ENCODE measurements around the gene TPPP. TPM values are rescaled to one million over a fixed set of nuclear protein-coding genes. Genes with fewer than 3 reads are reported as not detected.

Gene TPPP
- total and polyA plus RNA-seq, 5 donors = 12.2 to 30.1 (median 18.7) TPM

DNA sequence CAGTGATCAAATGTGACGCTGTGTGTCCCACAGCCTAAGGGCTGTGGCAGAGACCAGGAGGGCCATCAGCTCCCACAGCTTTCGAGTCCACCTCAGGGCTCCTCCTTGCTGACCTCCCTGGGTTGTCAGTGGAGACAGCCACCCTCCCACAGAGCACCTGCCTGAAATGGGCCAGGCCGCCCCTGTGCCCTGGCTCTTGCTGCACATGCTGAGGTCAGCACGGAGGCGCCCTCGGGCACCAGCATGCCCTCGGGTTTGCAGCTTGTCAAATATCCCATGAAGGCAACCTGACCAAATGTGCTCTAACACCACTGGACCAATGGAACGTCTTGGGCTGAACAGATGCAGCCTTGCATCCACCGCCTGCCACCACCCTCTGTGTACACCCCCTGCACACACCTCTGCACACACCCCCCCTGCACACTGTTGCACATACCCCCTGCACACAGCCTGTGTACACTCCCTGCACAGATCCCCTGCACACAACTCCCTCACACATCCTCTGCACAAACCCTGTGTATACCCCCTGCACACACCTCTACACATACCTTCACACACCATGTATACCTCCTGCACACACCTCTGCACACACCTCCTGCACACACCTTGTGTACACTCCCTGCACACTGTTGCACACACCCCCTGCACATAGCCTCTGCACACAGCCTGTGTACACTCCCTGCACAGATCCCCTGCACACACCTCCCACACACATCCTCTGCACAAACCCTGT is 83.0 kb downstream of the TPPP start:
- H3K27ac ChIP-seq (ENCODE audit: low read length) = no peak overlapping the region
- 87% methylated on average over 9 of the region's 9 CpGs for WGBS
- ATAC-seq = no peak
- no peaks in the 10 kb centered on the region for H3K4me1 ChIP-seq (ENCODE audit: control insufficient read depth, insufficient read depth, low read length)
- H3K4me3 ChIP-seq (ENCODE audit: low read length) = no peak overlapping the region
- intact Hi-C loops (cut with DNase I) = no loop called here
- H3K9me3 ChIP-seq (ENCODE audit: control insufficient read depth, low read length) = no peaks in the 10 kb centered on the region
- peak in 1 of 3 donors; percentile 44 for DNase-seq
- H3K27me3 ChIP-seq (ENCODE audit: control insufficient read depth, insufficient read depth) = no peaks in the 10 kb centered on the region

Other genes starting within 250 kb of the TPPP start
- gene SLC9A3, start 168.9 kb downstream of the TPPP start, total RNA-seq = 1 to 10 TPM in 2 of 4 donors, under 1 TPM in 2; 0.94 to 1.1 (median 0.99) TPM
- 1.1 TPM for gene SLC9A3, start 168.9 kb downstream of the TPPP start, polyA plus RNA-seq
- gene CEP72, start 81.0 kb downstream of the TPPP start, total RNA-seq = 1 to 10 TPM; 1.2 to 3.4 (median 2.2) TPM
- gene CEP72, start 81.0 kb downstream of the TPPP start, polyA plus RNA-seq = 1.1 TPM
- 10 to 100 TPM; 17.0 to 49.2 (median 24.1) TPM for gene ZDHHC11B, start 91.4 kb upstream of the TPPP start, total RNA-seq
- gene ZDHHC11B, start 91.4 kb upstream of the TPPP start, polyA plus RNA-seq = 6.6 TPM
- gene ZDHHC11, start 157.6 kb upstream of the TPPP start, total RNA-seq = 10 to 100 TPM; 19.3 to 66.1 (median 37.4) TPM
- 5.8 TPM for gene ZDHHC11, start 157.6 kb upstream of the TPPP start, polyA plus RNA-seq
- 10 to 100 TPM; 25.1 to 41.3 (median 34.0) TPM for gene BRD9, start 199.4 kb upstream of the TPPP start, total RNA-seq
- gene BRD9, start 199.4 kb upstream of the TPPP start, polyA plus RNA-seq = 17.1 TPM
- gene TRIP13, start 199.5 kb upstream of the TPPP start, total RNA-seq = under 1 TPM; 0.25 to 0.94 (median 0.58) TPM
- 0.27 TPM for gene TRIP13, start 199.5 kb upstream of the TPPP start, polyA plus RNA-seq

Data from right cardiac atrium (tissue), 5 donors.